GM12878 (cell line): ENCODE data around the gene KRT4. TPM values are rescaled to one million over a fixed set of nuclear protein-coding genes. Genes with fewer than 3 reads are reported as not detected.

Experiments
- ATAC-seq: fragments of 200-7000 bp; cut with Tn5 transposase; 3 replicates; pipeline ENCODE4 v1.9.1; 2020; ENCODE audit warnings: mild to moderate bottlenecking, moderate library complexity
- BruUV-seq: library from RNA; stranded (reverse); fragments of 400-500 nt; replicated peaks from 2 replicates; lab custom pipeline; 2021; lab: Mats Ljungman, UMichigan
- CTCF ChIA-PET: fragments of 300-600 bp; sonication (Branson Sonifier 250); formaldehyde crosslinking; extraction: SDS; loops from one replicate; lab custom pipeline; 2021; ENCODE audit warnings: inconsistent platforms; lab: Yijun Ruan, JAX
- POLR2A ChIA-PET: fragments of 350-600 bp; formaldehyde crosslinking; extraction: SDS; loops from one replicate; lab custom pipeline; 2021; ENCODE audit warnings: inconsistent platforms; lab: Charles Lee
- RAD21 ChIA-PET: fragments of 300-600 bp; sonication (Branson Sonifier 250); formaldehyde crosslinking; loops from one replicate; lab custom pipeline; 2023; ENCODE audit warnings: antibody characterized with exemption; ENCODE audit not compliant: unreplicated experiment; lab: Charles Lee
- SMC1A ChIA-PET: fragments of 300-600 bp; sonication (Branson Sonifier 250); formaldehyde crosslinking; loops from one replicate; lab custom pipeline; 2023; ENCODE audit not compliant: unreplicated experiment, uncharacterized antibody; lab: Charles Lee
- DNase-seq: peaks from one replicate; pipeline ENCODE4 v3.0.0-alpha.2; 2011; ENCODE audit warnings: low read depth, low spot score
- FAIRE-seq: peaks from 3 replicates; lab custom pipeline; 2011; peaks lifted over from hg19 to GRCh38; lab: Jason Lieb, UNC
- H2AFZ ChIP-seq: 2 replicates; pipeline ENCODE4 v1.6.0; 2011; ENCODE audit warnings: low read depth, low read length, control low read depth; ENCODE audit not compliant: control insufficient read depth
- H3K27ac ChIP-seq: 2 replicates; pipeline ENCODE4 v1.5.1; 2011; ENCODE audit warnings: control low read depth; ENCODE audit not compliant: control insufficient read depth, insufficient read depth
- H3K27me3 ChIP-seq, 2 experiments: replicated peaks in 1 of 2; 2 replicates each; pipeline versions ENCODE4 v1.6.0 to v1.6.1; 2011; ENCODE audit warnings: low read length in 1 of 2; ENCODE audit not compliant: control insufficient read depth in 2 of 2, insufficient read depth in 2 of 2
- H3K36me3 ChIP-seq, 2 experiments: 2 replicates each; pipeline ENCODE4 v1.5.1; 2011; ENCODE audit warnings: low read length in 1 of 2; ENCODE audit not compliant: control insufficient read depth in 2 of 2, insufficient read depth in 2 of 2
- H3K4me1 ChIP-seq: 2 replicates; pipeline ENCODE4 v1.6.1; 2011; ENCODE audit warnings: mild to moderate bottlenecking, low read length, moderate library complexity, mixed read lengths; ENCODE audit not compliant: control insufficient read depth, insufficient read depth
- H3K4me2 ChIP-seq: 2 replicates; pipeline ENCODE4 v1.6.0; 2011; ENCODE audit warnings: control low read depth; ENCODE audit not compliant: control insufficient read depth, insufficient read depth
- H3K4me3 ChIP-seq: fragments of 200-600 bp; sonication (generic); 2 replicates; pipeline ENCODE4 v1.5.1; 2016
- H3K79me2 ChIP-seq: 2 replicates; pipeline ENCODE4 v1.6.0; 2011; ENCODE audit warnings: low read length; ENCODE audit not compliant: control insufficient read depth, insufficient read depth
- H3K9ac ChIP-seq: 2 replicates; pipeline ENCODE4 v1.8.0; 2011; ENCODE audit warnings: low read length, control low read depth, mixed read lengths; ENCODE audit not compliant: control insufficient read depth, insufficient read depth
- H3K9me3 ChIP-seq: replicated peaks from 3 replicates; pipeline ENCODE4 v1.5.1; 2011; ENCODE audit warnings: mild to moderate bottlenecking, low read length; ENCODE audit not compliant: control insufficient read depth, insufficient read depth
- H4K20me1 ChIP-seq: 2 replicates; pipeline ENCODE4 v1.6.0; 2011; ENCODE audit not compliant: control insufficient read depth, insufficient read depth
- BACH1 ChIP-seq: fragments of 450-650 bp; IDR thresholded peaks from 2 replicates; pipeline ENCODE4 v1.6.1; 2017; ENCODE audit warnings: mild to moderate bottlenecking, borderline replicate concordance
- CHD1 ChIP-seq: IDR thresholded peaks from 2 replicates; pipeline ENCODE4 v1.6.1; 2012; ENCODE audit warnings: low read depth, low read length, improper control_type of control experiment
- E4F1 ChIP-seq: fragments of 450-650 bp; IDR thresholded peaks from 2 replicates; pipeline ENCODE4 v1.6.1; 2018; ENCODE audit warnings: borderline replicate concordance, mild to moderate bottlenecking; ENCODE audit not compliant: partially characterized antibody
- JUNB ChIP-seq: IDR thresholded peaks from 2 replicates; pipeline ENCODE4 v1.6.1; 2016; ENCODE audit warnings: antibody characterized with exemption, mild to moderate bottlenecking
- NRF1 ChIP-seq: conservative IDR thresholded peaks from 2 replicates; pipeline ENCODE4 v1.6.1; 2011; ENCODE audit warnings: mild to moderate bottlenecking, low read depth, low read length, improper control_type of control experiment
- SIX5 ChIP-seq: IDR thresholded peaks from 2 replicates; pipeline ENCODE4 v1.6.1; 2011; ENCODE audit warnings: mild to moderate bottlenecking, low read depth, low read length, moderate library complexity; ENCODE audit not compliant: severe bottlenecking
- SUZ12 ChIP-seq: fragments of 200-600 bp; sonication (generic); IDR thresholded peaks from one replicate; pipeline ENCODE4 v1.6.1; 2018; ENCODE audit warnings: antibody characterized with exemption, mild to moderate bottlenecking; ENCODE audit not compliant: unreplicated experiment
- WRNIP1 ChIP-seq: IDR thresholded peaks from 2 replicates; pipeline ENCODE4 v1.6.1; 2011; ENCODE audit warnings: low read depth, low read length, improper control_type of control experiment, borderline replicate concordance
- ZBTB40 ChIP-seq: fragments of 450-650 bp; IDR thresholded peaks from 2 replicates; pipeline ENCODE4 v1.6.1; 2016; ENCODE audit warnings: mild to moderate bottlenecking, moderate library complexity, borderline replicate concordance
- ZNF384 ChIP-seq: IDR thresholded peaks from 2 replicates; pipeline ENCODE4 v1.6.1; 2012; ENCODE audit warnings: low read depth, mild to moderate bottlenecking, low read length, improper control_type of control experiment, borderline replicate concordance
- WGBS: methylation state at CpG from one replicate; pipeline ENCODE4 v1.1.6; 2016; ENCODE audit warnings: low lambda C conversion rate; ENCODE audit not compliant: insufficient replicate concordance, insufficient coverage; ENCODE audit errors: missing lambda C conversion rate; 5-methylcytosine and 5-hydroxymethylcytosine counted together
- in situ Hi-C: fragments of 300-500 bp; cut with MboI; formaldehyde crosslinking; loops from 9 replicates; pipeline ENCODE4 v1.14.3; 2018; ENCODE audit warnings: mixed read lengths
- intact Hi-C: fragments of 100-400 bp; cut with micrococcal nuclease; formaldehyde crosslinking; loops from one replicate; pipeline ENCODE4 v1.14.2; 2022; ENCODE audit not compliant: unreplicated experiment
- polyA plus RNA-seq, 11 experiments: library from polyadenylated mRNA; depleted of rRNA in 4 of 11; unstranded in 6 of 11; stranded (reverse) in 5 of 11; fragments of >200 nt; fragmentation: Nextera tagmentation in 4 of 11; fragmentation: Illumina TruSeq in 1 of 11; extraction: Ambion mirVana in 4 of 11; extraction: Trizol in 1 of 11; gene quantifications; 1 replicate in 1 of 11; 2 replicates in 10 of 11; pipeline versions ENCODE4 v1.2.1 to v1.2.3, GENCODE V29; 2011 to 2016; ENCODE audit warnings: inconsistent platforms in 2 of 11, missing spikeins in 2 of 11, low read depth in 1 of 11
- total RNA-seq, 4 experiments: library from RNA; depleted of rRNA in 3 of 4; stranded (reverse); fragments of >200 nt in 3 of 4; fragmentation: Illumina TruSeq in 1 of 4; extraction: Trizol in 1 of 4; gene quantifications; 2 replicates each; pipeline versions ENCODE4 v1.2.1 to v1.2.3, GENCODE V29; 2013 to 2021

KRT4 gene
- total and polyA plus RNA-seq, 10 of the 15 experiments (the other 5 are each of a cell fraction or from before 2014, with no cell fraction given) = not detected

GRCh38 chr12:52812749-52813148 lies 1.2 kb downstream of the KRT4 start:
- H2AFZ ChIP-seq = no peak overlapping the region
- POLR2A ChIA-PET = no interaction called here
- H3K9me3 ChIP-seq = no peaks in the 10 kb centered on the region
- H3K4me3 ChIP-seq = no peak overlapping the region
- CTCF ChIA-PET = no interaction called here
- no peaks in the 10 kb centered on the region for H3K79me2 ChIP-seq
- TF ChIP-seq JUNB (no peak), WRNIP1 (no peak), E4F1 (no peak), SUZ12 (no peak), BACH1 (no peak), ZBTB40 (no peak), CHD1 (no peak), SIX5 (no peak), ZNF384 (no peak), NRF1 (no peak)
- peaks cover 0 to 3% of the 10 kb centered on the region in 2 experiments; a peak in 2 of 4 replicates for H3K27me3 ChIP-seq
- no peak for ATAC-seq
- H3K27ac ChIP-seq = no peak overlapping the region
- RAD21 ChIA-PET = no interaction called here
- intact Hi-C loops = no loop called here
- WGBS = 2% methylated on average over 3 of the region's 3 CpGs
- FAIRE-seq = no peak
- in situ Hi-C loops = no loop called here
- SMC1A ChIA-PET = no interaction called here
- no peaks in the 10 kb centered on the region for H3K4me1 ChIP-seq
- no peak overlapping the region for H3K4me2 ChIP-seq
- no peak overlapping the region for H3K9ac ChIP-seq
- no peaks in the 10 kb centered on the region for H3K36me3 ChIP-seq
- no peaks in the 10 kb centered on the region for H4K20me1 ChIP-seq
- no peak for DNase-seq
- BruUV-seq = no TSS peak
